Measurements from ENCODE around the gene CLPTM1.

- no peak for TF ChIP-seq CTCF (optimal IDR thresholded peaks at IDR 0.05 in 1 of 3, IDR thresholded peaks at IDR 0.05 in 1 of 3, conservative IDR thresholded peaks at IDR 0.05 in 1 of 3; ENCODE audit: extremely low read depth in 1 of 3, insufficient read depth in 2 of 3, low read length in 3 of 3)
- no peak for TF ChIP-seq EZH2 (IDR thresholded peaks at IDR 0.05; ENCODE audit: low read length)
Measured at GRCh38 chr19:44975444-44975843, 20.3 kb downstream of the CLPTM1 start.

Data from keratinocyte (primary cell).